Measurements from ENCODE around the gene AHRR. TPM values are rescaled to one million over a fixed set of nuclear protein-coding genes. Genes with fewer than 3 reads are reported as not detected.

The AHRR gene
- total RNA-seq, 4 donors from 2014 or later: 0.26 to 9.1 (median 6.6) TPM; not detected in 1

- Histone ChIP-seq H3K27ac (no peak overlapping the region), H3K27me3 (no peaks in the 10 kb centered on the region), H3K9me3 (no peaks in the 10 kb centered on the region), H3K4me3 (no peak overlapping the region), H3K4me1 (no peaks in the 10 kb centered on the region), H3K36me3 (no peaks in the 10 kb centered on the region)
- no peak for DNase-seq
- intact Hi-C loops (cut with DNase I; ENCODE audit: low total_unique reads): no loop called here
- TF ChIP-seq POLR2A (IDR thresholded peaks at IDR 0.05) (no peak), CTCF (IDR thresholded peaks at IDR 0.05) (no peak)
Observed at GRCh38 chr5:432928-433791, 111.6 kb downstream of the AHRR start.

GRCh38 chr5:433836-434235 lies 112.3 kb downstream of the AHRR start:
- Histone ChIP-seq H3K4me3 (no peak overlapping the region), H3K27ac (no peak overlapping the region), H3K9me3 (no peaks in the 10 kb centered on the region), H3K4me1 (no peaks in the 10 kb centered on the region), H3K36me3 (no peaks in the 10 kb centered on the region), H3K27me3 (no peaks in the 10 kb centered on the region)
- DNase-seq: no peak
- TF ChIP-seq CTCF (IDR thresholded peaks at IDR 0.05): no peak
- TF ChIP-seq POLR2A (IDR thresholded peaks at IDR 0.05): no peak
- intact Hi-C loops (cut with DNase I; ENCODE audit: low total_unique reads): no loop called here

- TF ChIP-seq POLR2A (IDR thresholded peaks at IDR 0.05) (no peak), CTCF (IDR thresholded peaks at IDR 0.05) (no peak)
- H3K9me3 ChIP-seq: no peaks in the 10 kb centered on the region
- H3K27ac ChIP-seq: no peak overlapping the region
- H3K36me3 ChIP-seq: no peaks in the 10 kb centered on the region
- no peak for DNase-seq
- H3K27me3 ChIP-seq: no peaks in the 10 kb centered on the region
- intact Hi-C loops (cut with DNase I; ENCODE audit: low total_unique reads): no loop called here
- H3K4me1 ChIP-seq: no peaks in the 10 kb centered on the region
- no peak overlapping the region for H3K4me3 ChIP-seq
Observed at GRCh38 chr5:434443-435146, 113.1 kb downstream of the AHRR start.

- intact Hi-C loops (cut with DNase I; ENCODE audit: low total_unique reads): no loop called here
- Histone ChIP-seq H3K36me3 (no peaks in the 10 kb centered on the region), H3K4me1 (no peaks in the 10 kb centered on the region), H3K9me3 (no peaks in the 10 kb centered on the region), H3K27me3 (no peaks in the 10 kb centered on the region), H3K4me3 (no peak overlapping the region), H3K27ac (no peak overlapping the region)
- no peak for TF ChIP-seq CTCF (IDR thresholded peaks at IDR 0.05)
- no peak for TF ChIP-seq POLR2A (IDR thresholded peaks at IDR 0.05)
- DNase-seq: no peak
Observed at GRCh38 chr5:435156-435790, 113.8 kb downstream of the AHRR start.
